PC-9 (cell line): ENCODE data around the gene MYO1E. TPM values are rescaled to one million over a fixed set of nuclear protein-coding genes. Genes with fewer than 3 reads are reported as not detected.

Experiments used
- BruUV-seq: library from RNA; stranded (reverse); fragments of 400-500 nt; replicated peaks from 2 replicates; lab custom pipeline; 2021; lab: Mats Ljungman, UMichigan
- CTCF ChIA-PET: fragments of 300-600 bp; sonication (Branson Sonifier 250); formaldehyde crosslinking; loops from one replicate; lab custom pipeline; 2022; ENCODE audit warnings: antibody characterized with exemption; lab: Charles Lee
- POLR2A ChIA-PET: fragments of 300-600 bp; sonication (Branson Sonifier 250); formaldehyde crosslinking; loops from one replicate; lab custom pipeline; 2022; ENCODE audit warnings: antibody characterized with exemption; ENCODE audit not compliant: unreplicated experiment; lab: Charles Lee
- DNase-seq, 2 experiments: peaks; one replicate each; pipeline versions ENCODE4 v3.0.0 to v3.0.0-alpha.2; 2015 to 2022; ENCODE audit warnings: mixed read lengths in 1 of 2
- H2AFZ ChIP-seq: fragments of 200-600 bp; sonication (generic); 2 replicates; pipeline ENCODE4 v1.8.1; 2017; ENCODE audit warnings: antibody characterized with exemption
- H3F3A ChIP-seq: fragments of 200-600 bp; sonication (generic); 2 replicates; pipeline ENCODE4 v1.8.1; 2017; ENCODE audit warnings: antibody characterized with exemption, mild to moderate bottlenecking, low read depth; ENCODE audit not compliant: insufficient read depth
- H3K27ac ChIP-seq: fragments of 200-600 bp; sonication (generic); 2 replicates; pipeline ENCODE4 v1.6.1; 2016; ENCODE audit warnings: mixed run types
- H3K27me3 ChIP-seq: fragments of 200-600 bp; sonication (generic); 2 replicates; pipeline ENCODE4 v1.6.1; 2016; ENCODE audit warnings: low read depth, mixed run types; ENCODE audit not compliant: insufficient read depth
- H3K36me3 ChIP-seq: fragments of 200-600 bp; sonication (generic); 2 replicates; pipeline ENCODE4 v1.6.1; 2016; ENCODE audit warnings: low read depth, mixed run types
- H3K4me1 ChIP-seq: fragments of 200-600 bp; sonication (generic); replicated peaks from 2 replicates; pipeline ENCODE4 v1.6.1; 2016; ENCODE audit warnings: mixed run types; ENCODE audit not compliant: insufficient read depth
- H3K4me2 ChIP-seq: fragments of 200-600 bp; sonication (generic); 2 replicates; pipeline ENCODE4 v1.6.1; 2017; ENCODE audit warnings: mixed run types
- H3K4me3 ChIP-seq: fragments of 200-600 bp; sonication (generic); 2 replicates; pipeline ENCODE4 v1.6.1; 2016; ENCODE audit warnings: mixed run types
- H3K79me2 ChIP-seq: fragments of 200-600 bp; sonication (generic); 2 replicates; pipeline ENCODE4 v1.6.1; 2017; ENCODE audit warnings: low read depth, mixed run types
- H3K9me2 ChIP-seq: fragments of 200-600 bp; sonication (generic); 2 replicates; pipeline ENCODE4 v1.8.1; 2017; ENCODE audit warnings: mild to moderate bottlenecking; ENCODE audit not compliant: insufficient read depth
- H3K9me3 ChIP-seq: fragments of 200-600 bp; sonication (generic); 2 replicates; pipeline ENCODE4 v1.8.1; 2016; ENCODE audit warnings: low read depth; ENCODE audit not compliant: insufficient read depth
- H4K20me1 ChIP-seq: fragments of 200-600 bp; sonication (generic); 2 replicates; pipeline ENCODE4 v1.8.1; 2017; ENCODE audit not compliant: insufficient read depth
- CTCF ChIP-seq: fragments of 200-600 bp; sonication (generic); conservative IDR thresholded peaks from 2 replicates; pipeline ENCODE4 v1.6.1; 2017; ENCODE audit warnings: mixed run types, antibody characterized with exemption, mild to moderate bottlenecking, moderate library complexity
- EZH2 ChIP-seq: fragments of 200-600 bp; sonication (generic); IDR thresholded peaks from 2 replicates; pipeline ENCODE4 v1.8.0; 2017; ENCODE audit warnings: antibody characterized with exemption, low read depth
- intact Hi-C: fragments of 100-400 bp; cut with micrococcal nuclease; formaldehyde crosslinking; loops from one replicate; pipeline ENCODE4 v1.10.0; 2022; ENCODE audit not compliant: unreplicated experiment
- total RNA-seq: library from RNA; stranded (reverse); gene quantifications from 2 replicates; pipeline ENCODE4 v1.2.3, GENCODE V29; 2021

Gene MYO1E
- total RNA-seq, 1 experiment from 2014 or later, result 156 TPM

GRCh38 chr15:59307165-59307537, 65.5 kb downstream of the MYO1E start:
- intact Hi-C loops, result no loop called here
- TF ChIP-seq CTCF, result no peak
- Histone ChIP-seq H3K79me2 (peaks cover 95% of the 10 kb centered on the region), H3K27ac (peak overlapping the region; percentile 97; the same call in 1 of the 2 replicates), H3F3A (peaks cover 52% of the 10 kb centered on the region), H2AFZ (no peak overlapping the region), H3K9me2 (no peaks in the 10 kb centered on the region), H3K36me3 (0 out of 2 replicates have a peak, but pooled peaks cover 6% of the 10 kb centered on the region), H4K20me1 (no peaks in the 10 kb centered on the region), H3K27me3 (no peaks in the 10 kb centered on the region), H3K9me3 (no peaks in the 10 kb centered on the region), H3K4me3 (no peak overlapping the region), H3K4me1 (peaks cover 53% of the 10 kb centered on the region), H3K4me2 (no peak overlapping the region)
- POLR2A ChIA-PET, result interaction anchor here (0.6 kb wide), 1 partner anchor 116 kb away, joined by 6 read pairs; no protein-coding TSS in a partner anchor
- CTCF ChIA-PET, result interaction anchor here (0.6 kb wide), 1 partner anchor 9 kb away, joined by 9 read pairs; no protein-coding TSS in a partner anchor
- no peak for DNase-seq
- no TSS peak for BruUV-seq

- Histone ChIP-seq H4K20me1 (no peaks in the 10 kb centered on the region), H3K27me3 (no peaks in the 10 kb centered on the region), H3F3A (peaks cover 57% of the 10 kb centered on the region), H2AFZ (no peak overlapping the region), H3K9me3 (no peaks in the 10 kb centered on the region), H3K79me2 (peaks cover 95% of the 10 kb centered on the region), H3K36me3 (0 out of 2 replicates have a peak, but pooled peaks cover 6% of the 10 kb centered on the region), H3K9me2 (no peaks in the 10 kb centered on the region), H3K4me3 (no peak overlapping the region), H3K4me2 (0 out of 2 replicates have a peak overlapping the region, but pooled peaks have one; percentile 53), H3K27ac (peak overlapping the region; percentile 97), H3K4me1 (peaks cover 58% of the 10 kb centered on the region)
- ChIA-PET CTCF (no interaction called here), POLR2A (no interaction called here)
- TF ChIP-seq CTCF, result no peak
- TF ChIP-seq EZH2, result no peak
- intact Hi-C loops, result no loop called here
- DNase-seq, result no peak
- BruUV-seq, result no TSS peak
These were observed 66.0 kb downstream of the MYO1E start for GRCh38 chr15:59306520-59307164.

- H3K9me2 ChIP-seq, result no peaks in the 10 kb centered on the region
- H3K79me2 ChIP-seq, result peaks cover 95% of the 10 kb centered on the region
- peak overlapping the region; percentile 51 for H3K4me2 ChIP-seq
- ChIA-PET POLR2A (interaction anchor here (0.6 to 1.3 kb wide), 4 partner anchors 68 to 968 kb away, joined by 5 to 25 read pairs (median 12); partner anchors contain the start of gene MYO1E), CTCF (no interaction called here)
- no peak for DNase-seq
- H3K4me1 ChIP-seq, result peaks cover 76% of the 10 kb centered on the region
- H4K20me1 ChIP-seq, result no peaks in the 10 kb centered on the region
- no peaks in the 10 kb centered on the region for H3K36me3 ChIP-seq
- no peak overlapping the region for H3K4me3 ChIP-seq
- H2AFZ ChIP-seq, result no peak overlapping the region
- no peaks in the 10 kb centered on the region for H3K9me3 ChIP-seq
- intact Hi-C loops, result no loop called here
- no peaks in the 10 kb centered on the region for H3K27me3 ChIP-seq
- H3F3A ChIP-seq, result peaks cover 71% of the 10 kb centered on the region
- no TSS peak for BruUV-seq
- no peak for TF ChIP-seq CTCF
- TF ChIP-seq EZH2, result no peak
- H3K27ac ChIP-seq, result peak overlapping the region; percentile 97
These were observed 67.9 kb downstream of the MYO1E start for GRCh38 chr15:59304807-59305206.
